Measurements from ENCODE around the gene PRXL2A.

- TF ChIP-seq CTCF (conservative IDR thresholded peaks at IDR 0.05 in 1 of 2, IDR thresholded peaks at IDR 0.05 in 1 of 2; ENCODE audit: extremely low read depth in 1 of 2, insufficient read depth in 1 of 2, low read depth in 1 of 2, low read length in 2 of 2) (no peak), EZH2 (IDR thresholded peaks at IDR 0.05; ENCODE audit: borderline replicate concordance, low read length) (no peak)
These were observed 64.1 kb downstream of the PRXL2A start for GRCh38 chr10:80472234-80473095.
